Testis (tissue), 2 donors: ENCODE data around the gene MINK1.

Experiments used
- CTCF ChIP-seq, 3 experiments: fragments of 450-650 bp in 2 of 3; fragments of 200-600 bp in 1 of 3; sonication (generic) in 1 of 3; IDR thresholded peaks; one replicate each; pipeline ENCODE4 v1.5.1; 2016 to 2019; ENCODE audit warnings: antibody characterized with exemption in 3 of 3, mild to moderate bottlenecking in 2 of 3, moderate library complexity in 1 of 3
- POLR2A ChIP-seq: fragments of 450-650 bp; IDR thresholded peaks from one replicate; pipeline ENCODE4 v1.6.1; 2017; ENCODE audit warnings: antibody characterized with exemption, mild to moderate bottlenecking, moderate library complexity

- TF ChIP-seq CTCF (IDR thresholded peaks at IDR 0.05) (no peak), POLR2A (no peak)
Measured at GRCh38 chr17:4880857-4881256, 47.7 kb downstream of the MINK1 start.
